DOHH2 (cell line): ENCODE measurements around the gene ATF6B.

ENCODE experiments used
- CTCF ChIP-seq: fragments of 200-600 bp; sonication (generic); IDR thresholded peaks from one replicate; pipeline ENCODE4 v1.5.1; 2014; ENCODE audit warnings: antibody characterized with exemption, mild to moderate bottlenecking, low read depth, low read length; ENCODE audit not compliant: poor library complexity, severe bottlenecking
- EZH2phosphoT487 ChIP-seq: fragments of 200-600 bp; sonication (generic); IDR thresholded peaks from 2 replicates; pipeline ENCODE4 v1.6.1; 2017; ENCODE audit warnings: borderline replicate concordance, mild to moderate bottlenecking, antibody characterized with exemption, low read length, moderate library complexity, mixed read lengths

GRCh38 chr6:32128751-32129296, 778 bp upstream of the ATF6B start:
- no peak for TF ChIP-seq CTCF
- no peak for TF ChIP-seq EZH2phosphoT487
